ENCODE results near the gene BDH1.

Gene BDH1

DNA sequence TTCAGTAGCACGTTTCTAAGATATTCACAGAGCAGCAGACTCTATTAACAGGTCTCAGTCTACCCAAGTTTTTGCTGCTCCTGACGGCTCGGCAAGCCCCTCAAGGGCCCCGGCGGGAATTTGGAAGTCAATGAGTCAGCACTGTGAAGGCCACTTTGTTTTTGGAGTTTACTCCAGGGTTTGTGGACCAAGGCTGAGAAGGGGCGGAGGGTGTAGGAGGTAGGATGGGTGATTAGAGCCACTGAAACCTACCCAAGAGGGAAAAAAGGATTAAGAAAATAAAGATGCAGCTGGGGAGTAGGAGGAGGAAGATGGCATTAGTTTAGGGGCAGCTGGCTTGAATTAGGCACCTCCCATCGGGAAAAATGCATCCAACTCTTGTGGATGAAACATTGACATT lies 87.6 kb downstream of the BDH1 start:
- no peaks in the 10 kb centered on the region for H3K36me3 ChIP-seq (ENCODE audit: insufficient read depth, low read length)
- no peak overlapping the region for H3K4me2 ChIP-seq (ENCODE audit: insufficient read depth, low read length)
- no peaks in the 10 kb centered on the region for H4K20me1 ChIP-seq (ENCODE audit: insufficient read depth, low read length)
- DNase-seq: no peak
- H3K9me3 ChIP-seq (ENCODE audit: insufficient read depth, low read length, severe bottlenecking): no peaks in the 10 kb centered on the region
- no peak overlapping the region for H3K4me3 ChIP-seq (ENCODE audit: low read depth in 1 of 2, low read length in 2 of 2)
- H2AFZ ChIP-seq (ENCODE audit: low read depth, low read length): no peak overlapping the region
- peaks cover 36% of the 10 kb centered on the region for H3K27me3 ChIP-seq (ENCODE audit: insufficient read depth, low read length, poor library complexity)
- ATAC-seq (ENCODE audit: insufficient read depth, low read depth): no peak
- no peaks in the 10 kb centered on the region for H3K79me2 ChIP-seq (ENCODE audit: insufficient read depth, low read length)
- TF ChIP-seq EZH2 (IDR thresholded peaks at IDR 0.05; ENCODE audit: borderline replicate concordance, low read depth, low read length, severe bottlenecking) (no peak), CTCF (IDR thresholded peaks at IDR 0.05; ENCODE audit: borderline replicate concordance, extremely low read depth, low read length, poor library complexity, severe bottlenecking) (no peak)
- H3K27ac ChIP-seq (ENCODE audit: low read length): no peak overlapping the region
- no peak overlapping the region for H3K9ac ChIP-seq (ENCODE audit: low read depth, low read length)
- no peaks in the 10 kb centered on the region for H3K4me1 ChIP-seq (ENCODE audit: insufficient read depth, low read length)

- TF ChIP-seq CTCF (IDR thresholded peaks at IDR 0.05; ENCODE audit: borderline replicate concordance, extremely low read depth, low read length, poor library complexity, severe bottlenecking) (no peak), EZH2 (IDR thresholded peaks at IDR 0.05; ENCODE audit: borderline replicate concordance, low read depth, low read length, severe bottlenecking) (no peak)
- Histone ChIP-seq H3K4me2 (ENCODE audit: insufficient read depth, low read length) (no peak overlapping the region), H3K9me3 (ENCODE audit: insufficient read depth, low read length, severe bottlenecking) (no peaks in the 10 kb centered on the region), H3K27ac (ENCODE audit: low read length) (no peak overlapping the region), H3K27me3 (ENCODE audit: insufficient read depth, low read length, poor library complexity) (peaks cover 36% of the 10 kb centered on the region), H3K36me3 (ENCODE audit: insufficient read depth, low read length) (no peaks in the 10 kb centered on the region), H4K20me1 (ENCODE audit: insufficient read depth, low read length) (no peaks in the 10 kb centered on the region), H2AFZ (ENCODE audit: low read depth, low read length) (no peak overlapping the region), H3K4me1 (ENCODE audit: insufficient read depth, low read length) (no peaks in the 10 kb centered on the region), H3K9ac (ENCODE audit: low read depth, low read length) (no peak overlapping the region), H3K4me3 (ENCODE audit: low read depth in 1 of 2, low read length in 2 of 2) (no peak overlapping the region), H3K79me2 (ENCODE audit: insufficient read depth, low read length) (no peaks in the 10 kb centered on the region)
- ATAC-seq (ENCODE audit: insufficient read depth, low read depth): no peak
- no peak for DNase-seq
These were observed 89.0 kb downstream of the BDH1 start for GRCh38 chr3:197466586-197467399.

- H3K79me2 ChIP-seq (ENCODE audit: insufficient read depth, low read length): no peaks in the 10 kb centered on the region
- H3K4me3 ChIP-seq (ENCODE audit: low read depth in 1 of 2, low read length in 2 of 2): no peak overlapping the region
- TF ChIP-seq CTCF (IDR thresholded peaks at IDR 0.05; ENCODE audit: borderline replicate concordance, extremely low read depth, low read length, poor library complexity, severe bottlenecking) (no peak), EZH2 (IDR thresholded peaks at IDR 0.05; ENCODE audit: borderline replicate concordance, low read depth, low read length, severe bottlenecking) (no peak)
- ATAC-seq (ENCODE audit: insufficient read depth, low read depth) (no peak), DNase-seq (no peak)
- no peaks in the 10 kb centered on the region for H3K9me3 ChIP-seq (ENCODE audit: insufficient read depth, low read length, severe bottlenecking)
- no peaks in the 10 kb centered on the region for H3K36me3 ChIP-seq (ENCODE audit: insufficient read depth, low read length)
- H2AFZ ChIP-seq (ENCODE audit: low read depth, low read length): no peak overlapping the region
- no peaks in the 10 kb centered on the region for H3K4me1 ChIP-seq (ENCODE audit: insufficient read depth, low read length)
- no peak overlapping the region for H3K27ac ChIP-seq (ENCODE audit: low read length)
- H4K20me1 ChIP-seq (ENCODE audit: insufficient read depth, low read length): no peaks in the 10 kb centered on the region
- peaks cover 36% of the 10 kb centered on the region for H3K27me3 ChIP-seq (ENCODE audit: insufficient read depth, low read length, poor library complexity)
- no peak overlapping the region for H3K4me2 ChIP-seq (ENCODE audit: insufficient read depth, low read length)
- no peak overlapping the region for H3K9ac ChIP-seq (ENCODE audit: low read depth, low read length)
These were observed 89.7 kb downstream of the BDH1 start for GRCh38 chr3:197465996-197466549.

Measured in DND-41 (cell line).